GM21737 (cell line): ENCODE measurements around the gene RXRB.
A peak's percentile ranks its signal among the peaks of the same experiment; 100 is the strongest.
"Not testable (repeated sequence)": the region's sequence is repeated elsewhere in the genome, so short reads cannot be mapped to it uniquely, and the experiment has no call there.

Source experiments
- ATAC-seq: cut with Tn5 transposase; IDR thresholded peaks from one replicate; pipeline ENCODE4 v1.9.1; 2021; ENCODE audit warnings: mild to moderate bottlenecking, moderate library complexity; ENCODE audit not compliant: unreplicated experiment

Gene RXRB

DNA sequence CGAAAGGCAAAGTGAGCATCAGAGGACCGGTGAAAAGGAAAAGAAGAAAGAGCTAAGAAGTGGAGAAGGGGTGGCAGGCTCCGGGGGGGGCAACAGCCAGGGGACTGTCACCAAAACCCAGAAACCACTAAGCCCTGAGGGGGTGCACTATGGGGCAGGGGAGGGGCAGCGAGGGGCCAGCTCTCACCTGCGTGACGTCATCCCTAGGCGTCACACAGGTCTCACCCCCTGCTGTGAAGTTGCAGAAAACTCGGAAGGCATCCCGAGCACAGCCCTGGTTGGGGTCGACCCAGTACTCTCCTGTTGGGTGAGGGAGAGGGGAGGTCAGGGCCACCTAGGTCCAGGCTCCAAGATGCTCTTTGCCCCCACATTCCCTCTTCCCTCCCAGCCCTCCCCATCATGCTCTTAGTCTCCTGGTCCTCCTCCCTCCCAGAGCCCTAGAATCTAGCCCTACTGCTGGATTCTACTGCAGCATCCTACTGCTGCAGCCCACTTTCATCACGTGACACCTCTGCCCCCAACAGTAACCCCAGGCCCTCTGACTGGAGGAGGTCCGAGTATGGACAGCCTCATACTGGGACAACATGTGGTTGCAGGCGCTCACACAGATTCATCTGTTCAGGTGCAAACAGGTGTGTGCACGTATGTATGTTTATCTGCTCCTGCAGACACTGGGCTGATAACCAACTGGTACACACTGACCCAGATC is 35.6 kb downstream of the RXRB start:
- no peak for ATAC-seq

DNA sequence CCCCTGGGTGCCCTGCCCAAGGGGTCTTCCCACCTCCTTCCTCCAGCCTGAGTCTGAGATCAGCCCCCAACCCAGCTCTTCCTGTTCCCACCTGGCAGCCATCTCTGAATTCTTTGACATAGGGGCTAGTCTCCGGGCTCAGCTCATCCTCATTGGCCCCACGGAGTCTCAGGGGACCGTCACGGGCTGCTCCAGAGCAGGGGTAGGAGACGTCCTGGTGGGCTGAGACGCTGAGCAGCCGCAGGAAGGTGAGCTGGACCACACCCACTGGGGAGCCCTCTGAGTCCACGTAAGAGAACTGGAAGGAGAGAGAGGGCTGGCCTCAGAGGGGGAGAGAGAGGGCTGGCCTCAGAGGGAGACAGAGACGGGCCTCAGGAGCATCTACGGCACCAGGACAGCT is 36.3 kb downstream of the RXRB start:
- ATAC-seq, result no peak

DNA sequence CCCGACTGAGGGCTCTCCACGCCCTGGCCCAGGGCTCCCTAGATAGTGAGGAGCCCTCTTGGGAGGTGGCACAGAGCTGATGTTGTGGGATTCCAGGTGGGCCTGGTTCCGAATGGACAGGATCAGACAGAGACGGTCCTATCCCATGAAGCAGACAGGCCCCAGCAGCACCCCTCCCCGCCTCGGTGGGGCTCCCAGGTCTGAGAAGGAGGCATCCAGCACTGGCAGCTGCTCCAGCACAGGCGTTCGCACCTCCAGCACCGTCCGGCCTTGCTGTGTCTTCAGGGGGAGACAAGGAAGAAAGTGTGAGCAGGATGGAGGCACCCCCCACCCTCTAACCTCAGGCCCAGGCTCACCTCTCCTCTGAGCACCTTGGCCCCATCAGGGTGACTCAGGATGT is 36.9 kb downstream of the RXRB start:
- no peak for ATAC-seq

DNA sequence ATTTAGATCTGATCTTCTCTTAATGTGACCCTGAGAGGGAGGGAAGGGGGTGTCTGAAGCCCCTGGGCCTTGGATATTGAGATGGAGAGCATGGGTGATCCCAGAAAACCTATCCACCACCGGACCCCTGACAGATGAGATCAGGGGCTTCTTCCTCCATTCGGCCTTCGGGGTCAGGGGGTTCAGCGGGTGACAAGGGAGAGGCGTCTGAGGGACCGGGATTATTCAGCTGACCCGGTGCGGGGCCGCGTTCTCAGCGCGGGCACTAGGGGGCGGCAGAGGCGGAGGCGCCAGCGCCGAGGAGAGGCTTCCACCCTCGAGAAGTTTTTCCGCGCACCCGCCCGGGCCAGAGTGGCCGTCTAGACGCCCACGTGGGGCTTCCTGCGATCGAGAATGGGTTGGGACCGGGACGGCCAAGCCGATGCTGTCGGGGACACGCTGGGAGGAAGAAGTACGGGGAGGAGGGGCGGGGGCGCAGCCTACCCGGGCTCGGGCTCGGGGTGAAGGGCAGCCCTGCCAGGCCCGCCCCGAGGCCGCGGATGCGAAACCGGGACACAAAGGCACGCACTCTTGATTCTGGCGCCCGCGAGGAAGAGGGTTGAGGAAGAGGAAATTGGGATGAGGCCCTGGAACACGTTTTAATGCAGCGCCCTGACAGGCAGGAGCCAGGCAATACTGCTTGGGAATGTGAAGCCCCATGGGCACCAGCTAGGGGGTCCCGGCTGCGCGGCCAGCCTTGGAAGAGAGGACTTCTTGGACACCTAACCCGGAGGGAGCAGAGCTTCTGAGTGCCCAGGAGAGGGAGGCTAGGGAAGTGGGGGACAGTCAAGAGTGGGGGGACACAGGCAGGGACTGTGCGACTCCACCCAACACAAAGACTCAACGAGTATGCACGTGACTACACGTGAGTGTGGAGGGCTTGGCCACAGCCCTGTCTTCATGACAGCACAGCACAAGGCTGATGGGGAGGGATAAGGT is 38.8 kb downstream of the RXRB start:
- peak; percentile 73 for ATAC-seq

DNA sequence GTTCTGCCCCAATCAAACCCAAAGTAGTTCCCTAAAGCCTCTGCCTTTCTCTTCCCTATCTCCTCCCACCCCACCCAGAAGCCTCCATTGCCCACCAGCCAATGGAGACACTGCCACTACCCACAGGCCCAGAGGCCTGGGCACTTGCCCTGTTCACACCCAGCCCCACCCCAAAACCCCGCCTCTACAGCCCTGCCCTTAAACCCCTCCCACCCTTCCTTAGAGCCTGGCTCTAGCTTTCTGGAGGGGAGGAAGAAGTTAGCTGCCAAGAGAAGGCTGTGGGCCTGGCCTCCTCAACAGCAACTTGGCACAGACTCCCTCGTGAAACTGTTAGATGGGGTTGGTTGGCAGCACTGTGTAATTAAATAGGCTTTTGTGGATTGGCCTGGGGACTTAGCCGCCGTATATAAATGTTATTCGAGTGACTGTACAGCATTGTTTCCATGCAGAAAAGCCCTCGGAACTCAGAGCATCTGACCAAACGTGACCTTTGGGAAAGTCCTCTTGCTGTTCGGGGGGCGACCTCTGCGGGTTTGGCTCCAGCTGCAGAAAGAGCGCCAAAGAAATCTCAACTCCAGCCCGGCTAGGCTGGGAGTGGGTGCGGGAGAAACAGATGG is 39.6 kb downstream of the RXRB start:
- no peak for ATAC-seq

DNA sequence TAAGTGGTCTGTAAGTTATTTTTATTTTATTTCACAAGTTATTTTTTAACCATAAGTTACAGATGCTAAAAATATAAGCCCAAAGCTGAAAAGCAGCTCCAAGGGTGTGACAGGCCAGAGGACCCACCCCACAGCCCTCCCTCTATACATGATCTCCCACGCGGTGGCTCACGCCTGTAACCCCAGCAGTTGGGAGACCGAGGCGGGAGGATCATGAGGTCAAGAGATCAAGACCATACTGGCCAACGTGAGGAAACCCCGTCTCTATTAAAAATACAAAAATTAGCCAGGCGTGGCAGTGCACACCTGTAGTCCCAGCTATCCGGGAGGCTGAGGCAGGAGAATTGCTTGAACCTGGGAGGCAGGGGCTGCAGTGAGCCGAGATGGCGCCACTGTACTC is 40.4 kb downstream of the RXRB start:
- no peak for ATAC-seq

DNA sequence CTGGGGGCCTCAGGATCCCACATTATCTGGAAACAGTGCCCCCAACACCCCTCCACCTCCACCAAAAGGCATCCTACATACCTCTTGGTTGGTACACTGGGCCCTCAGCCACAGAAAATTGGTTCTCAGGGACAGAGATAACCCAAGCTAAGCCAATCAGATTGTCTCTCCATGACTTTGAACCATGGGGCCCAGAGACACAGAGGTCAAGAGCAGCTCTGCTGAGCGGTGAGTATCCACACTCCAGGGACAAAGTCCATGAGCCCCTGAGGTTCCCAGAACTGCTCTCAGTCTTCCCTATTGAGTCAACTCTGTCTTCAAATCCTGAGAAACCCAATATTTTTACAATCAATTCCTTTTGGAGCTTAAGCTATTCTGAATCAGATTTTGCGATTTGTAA is 43.5 kb downstream of the RXRB start:
- no peak for ATAC-seq

DNA sequence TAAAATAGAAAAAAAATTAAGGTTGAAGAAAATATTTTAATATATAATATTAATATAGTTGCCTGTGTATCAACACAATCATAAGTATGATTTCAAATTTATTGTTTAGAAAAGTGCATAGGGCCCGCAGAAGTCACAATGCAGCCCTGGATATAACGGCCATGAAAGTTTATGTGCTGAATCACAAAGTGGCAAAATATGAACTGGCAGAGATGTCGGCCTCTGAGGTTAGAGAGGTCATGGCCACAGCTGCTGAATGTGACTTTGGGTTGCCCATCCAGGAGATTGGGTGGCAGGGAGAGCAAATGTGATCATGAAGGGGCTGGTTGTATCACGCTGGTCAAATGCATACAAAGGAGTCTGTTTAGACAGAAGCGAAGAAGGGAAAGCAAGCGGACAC is 43.9 kb downstream of the RXRB start:
- no peak for ATAC-seq

DNA sequence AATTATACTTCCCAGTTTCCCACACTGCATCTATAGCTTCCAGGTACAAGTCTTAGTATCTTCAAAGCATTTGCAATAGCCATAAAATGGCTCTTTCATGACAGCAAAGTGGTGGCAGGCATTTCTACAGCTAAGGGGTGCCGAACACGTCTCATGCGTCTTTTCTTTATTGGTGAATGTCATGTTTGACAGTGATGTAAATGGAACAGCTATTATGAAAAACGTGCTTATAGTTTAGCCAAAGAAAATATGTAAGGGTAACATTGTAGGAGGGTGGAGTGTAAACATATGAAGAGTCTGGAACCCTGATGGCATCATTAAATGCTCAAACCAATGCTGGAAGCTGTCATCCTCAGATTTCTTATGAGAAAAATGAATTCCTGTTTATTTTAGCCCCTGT is 46.1 kb downstream of the RXRB start:
- ATAC-seq, result no peak

DNA sequence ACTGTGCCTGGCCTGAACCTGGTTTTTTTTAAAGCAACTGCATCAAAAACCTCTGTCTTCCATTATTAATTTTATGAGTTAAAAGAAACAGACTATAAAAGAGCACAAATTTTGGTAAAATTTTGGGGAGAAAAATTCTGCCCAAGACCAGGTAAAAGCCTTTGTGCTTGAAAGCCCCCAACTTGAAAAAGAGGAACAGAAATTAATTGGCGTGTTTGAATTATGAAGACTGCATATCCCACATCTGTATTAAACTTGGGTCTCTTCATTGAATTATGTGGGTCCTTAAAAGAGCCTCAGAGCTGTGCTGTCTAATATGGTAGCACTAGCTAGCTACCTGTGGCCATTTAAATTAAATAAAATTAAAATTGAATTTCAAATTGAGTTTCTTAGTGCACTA is 49.4 kb downstream of the RXRB start:
- no peak for ATAC-seq

DNA sequence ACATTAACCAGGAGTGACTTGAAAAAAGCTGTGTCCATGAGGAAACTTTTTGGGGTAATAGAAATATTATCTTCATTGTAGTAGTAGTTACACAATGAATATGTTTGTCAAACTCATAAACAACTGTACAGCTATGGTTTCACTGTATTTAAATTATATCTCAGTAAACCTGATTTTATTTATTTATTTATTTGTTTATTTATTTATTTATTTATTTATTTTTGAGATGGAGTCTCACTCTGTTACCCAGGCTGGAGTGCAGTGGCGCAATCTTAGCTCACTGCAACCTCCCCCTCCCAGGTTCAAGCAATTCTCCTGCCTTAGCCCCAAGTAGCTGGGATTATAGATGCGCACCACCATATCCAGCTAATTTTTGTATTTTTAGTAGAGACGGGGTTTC is 49.9 kb downstream of the RXRB start:
- not testable (repeated sequence) for ATAC-seq

DNA sequence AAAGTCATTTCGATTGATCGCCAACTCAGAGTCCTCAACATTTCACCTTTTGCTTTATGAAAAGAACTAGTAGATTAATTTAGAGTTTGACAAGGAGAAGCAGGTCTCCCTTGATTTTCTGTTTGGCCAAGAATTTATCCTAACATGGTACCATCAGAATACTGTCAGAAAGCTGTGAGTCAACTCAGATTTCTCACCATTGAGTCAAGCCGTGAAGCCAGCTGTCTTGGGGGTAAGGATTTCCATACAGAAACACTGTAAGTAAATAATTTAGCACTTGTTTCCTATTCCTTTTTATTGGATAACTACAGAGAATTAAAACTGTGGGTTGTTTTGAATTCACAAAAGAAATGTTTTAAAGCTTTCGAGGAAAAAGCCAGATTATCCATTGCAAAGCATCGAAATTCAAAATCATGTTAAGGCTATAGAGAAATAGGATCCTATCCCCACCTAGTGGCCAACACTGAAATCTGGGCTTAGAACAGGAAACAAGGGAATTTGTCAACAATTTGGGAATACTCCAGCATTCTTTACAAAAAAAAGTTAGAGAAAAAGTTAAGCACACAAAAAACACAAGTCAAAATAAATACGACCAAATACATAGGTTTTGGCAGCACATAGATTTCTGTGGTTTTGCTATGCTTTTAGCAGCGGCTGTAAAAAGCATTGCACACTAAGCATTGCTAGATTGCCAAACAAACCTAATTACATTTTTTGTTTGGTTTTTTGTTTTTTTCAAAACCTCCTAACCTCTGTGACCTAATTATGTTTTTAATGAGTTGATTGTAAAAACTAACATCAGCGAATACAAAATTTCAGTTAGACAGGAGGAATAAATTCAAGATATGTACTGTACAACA is 52.4 kb downstream of the RXRB start:
- ATAC-seq, result no peak

DNA sequence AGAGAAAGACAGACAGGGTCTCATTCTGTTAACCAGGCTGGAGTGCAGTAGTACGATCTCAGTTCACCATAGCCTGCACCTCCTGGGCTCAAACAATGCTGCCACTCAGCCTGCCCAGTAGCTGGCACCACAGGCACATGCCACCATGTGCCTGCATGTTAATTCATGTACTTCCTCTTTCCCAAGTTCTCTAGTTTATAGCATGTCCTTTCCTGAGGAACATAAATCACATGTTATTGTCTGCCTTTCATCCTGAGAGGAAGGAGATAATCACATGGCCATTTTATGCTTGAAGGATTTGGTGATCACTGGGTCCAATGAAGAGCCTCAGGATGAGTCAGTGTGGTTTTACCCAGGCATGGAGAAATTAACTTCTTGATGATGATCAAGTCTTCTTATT is 56.1 kb downstream of the RXRB start:
- no peak for ATAC-seq
